ENCODE data around the gene MON1A. TPM values are rescaled to one million over a fixed set of nuclear protein-coding genes. Genes with fewer than 3 reads are reported as not detected.
A peak's percentile ranks its signal among the peaks of the same experiment; 100 is the strongest.

The MON1A gene
- total and polyA plus RNA-seq, 2 experiments from 2014 or later, result 6.4 to 12.1 TPM

DNA sequence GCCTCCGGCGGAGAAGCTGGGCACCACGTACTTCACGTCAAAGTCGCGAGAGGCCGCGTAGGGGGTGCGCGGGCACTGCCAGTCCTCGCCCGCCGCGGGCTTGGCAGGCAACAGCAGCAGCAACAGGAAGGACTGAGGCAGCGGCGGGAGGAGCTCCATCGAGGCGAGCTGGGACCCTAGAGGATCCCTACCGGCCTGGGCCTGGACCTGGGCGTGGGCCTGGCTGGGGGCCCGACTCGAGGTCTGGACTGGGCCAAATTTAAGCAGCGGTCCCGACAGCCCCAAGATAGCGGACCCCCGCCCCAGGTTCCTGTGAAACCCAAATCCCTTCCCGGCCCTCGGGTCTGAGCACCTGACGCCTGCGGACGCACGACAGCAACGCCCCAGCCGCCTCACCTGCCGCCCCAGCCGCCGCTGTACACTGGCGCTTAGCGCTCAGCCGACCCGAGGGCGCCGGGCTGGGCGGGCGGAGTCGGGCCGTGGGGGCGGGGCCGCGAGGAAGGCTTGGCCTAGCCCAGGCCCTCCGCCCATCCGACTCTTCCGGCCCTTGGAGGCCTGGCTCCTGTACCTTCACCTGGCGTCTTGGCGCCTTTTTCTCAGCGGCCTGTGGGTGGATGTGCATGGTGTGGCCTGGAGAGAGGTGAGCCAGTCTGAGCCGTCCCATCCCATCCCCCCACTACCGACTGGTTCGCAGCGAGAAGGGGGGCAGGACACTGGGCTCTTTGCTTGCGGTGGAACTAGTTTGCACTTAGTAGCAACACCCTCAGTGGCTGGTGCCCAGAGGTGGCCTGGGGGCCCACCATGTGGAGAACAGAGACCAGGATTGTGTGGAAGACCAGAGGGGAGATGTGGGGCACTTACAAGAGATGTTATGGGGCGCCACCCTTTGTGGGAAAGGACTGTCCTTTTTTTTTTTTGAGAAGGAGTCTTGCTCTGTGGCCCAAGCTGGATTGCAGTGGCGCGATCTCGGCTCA is 25.9 kb downstream of the MON1A start, which contains the start of gene MST1R:
Gene MST1R (minus strand): TSS at position 423 of the 974 bp plus-strand sequence. CDS start 264 bp downstream, at position 159.
- Histone ChIP-seq H4K20me1 (replicated peaks; ENCODE audit: insufficient read depth) (no peaks in the 10 kb centered on the region), H3F3A (replicated peaks; ENCODE audit: low read depth) (peaks cover 10% of the 10 kb centered on the region), H3K36me3 (ENCODE audit: insufficient read depth) (no peaks in the 10 kb centered on the region), H3K4me2 (peak within 1 kb of the TSS; percentile 70), H3K27ac (ENCODE audit: low read depth) (peak within 1 kb of the TSS; percentile 91), H3K4me1 (ENCODE audit: insufficient read depth) (peaks cover 25% of the 10 kb centered on the region), H3K79me2 (replicated peaks; ENCODE audit: insufficient read depth) (no peaks in the 10 kb centered on the region), H3K9me2 (ENCODE audit: insufficient read depth) (peaks cover 5% of the 10 kb centered on the region; the same call in 1 of the 2 replicates), H3K4me3 (peak within 1 kb of the TSS; percentile 49), H3K27me3 (ENCODE audit: insufficient read depth) (no peaks in the 10 kb centered on the region), H2AFZ (peak within 1 kb of the TSS; percentile 92)
- TF ChIP-seq CREB1 (CRISPR knock-in tag; IDR thresholded peaks at IDR 0.05; ENCODE audit: low read depth), result 0 out of 2 replicates have a peak, but pooled peaks have one; percentile 40
- TF ChIP-seq, protein P1, sequence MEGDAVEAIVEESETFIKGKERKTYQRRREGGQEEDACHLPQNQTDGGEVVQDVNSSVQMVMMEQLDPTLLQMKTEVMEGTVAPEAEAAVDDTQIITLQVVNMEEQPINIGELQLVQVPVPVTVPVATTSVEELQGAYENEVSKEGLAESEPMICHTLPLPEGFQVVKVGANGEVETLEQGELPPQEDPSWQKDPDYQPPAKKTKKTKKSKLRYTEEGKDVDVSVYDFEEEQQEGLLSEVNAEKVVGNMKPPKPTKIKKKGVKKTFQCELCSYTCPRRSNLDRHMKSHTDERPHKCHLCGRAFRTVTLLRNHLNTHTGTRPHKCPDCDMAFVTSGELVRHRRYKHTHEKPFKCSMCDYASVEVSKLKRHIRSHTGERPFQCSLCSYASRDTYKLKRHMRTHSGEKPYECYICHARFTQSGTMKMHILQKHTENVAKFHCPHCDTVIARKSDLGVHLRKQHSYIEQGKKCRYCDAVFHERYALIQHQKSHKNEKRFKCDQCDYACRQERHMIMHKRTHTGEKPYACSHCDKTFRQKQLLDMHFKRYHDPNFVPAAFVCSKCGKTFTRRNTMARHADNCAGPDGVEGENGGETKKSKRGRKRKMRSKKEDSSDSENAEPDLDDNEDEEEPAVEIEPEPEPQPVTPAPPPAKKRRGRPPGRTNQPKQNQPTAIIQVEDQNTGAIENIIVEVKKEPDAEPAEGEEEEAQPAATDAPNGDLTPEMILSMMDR (conservative IDR thresholded peaks at IDR 0.05; ENCODE audit: low read depth in 2 of 2), result no peak
- TF ChIP-seq ZNF114 (CRISPR knock-in tag; IDR thresholded peaks at IDR 0.05), result no peak
- TF ChIP-seq POLR2AphosphoS5 (IDR thresholded peaks at IDR 0.05; ENCODE audit: low read depth), result peak; percentile 77
- TF ChIP-seq EZH2phosphoT487 (IDR thresholded peaks at IDR 0.05; ENCODE audit: unreplicated experiment), result no peak
- ATAC-seq (peak; percentile 87), DNase-seq (ENCODE audit: low spot score) (peak; percentile 98)
- Mint-ChIP-seq H3K4me1 (peaks cover 33% of the 10 kb centered on the region), H3K27ac (peak within 1 kb of the TSS; percentile 95), H3K36me3 (ENCODE audit: low read depth) (no peaks in the 10 kb centered on the region), H3K4me3 (peak within 1 kb of the TSS; percentile 69), H3K9me3 (no peaks in the 10 kb centered on the region), H3K27me3 (ENCODE audit: insufficient read depth, low read depth, poor library complexity) (peaks cover 20% of the 10 kb centered on the region)

DNA sequence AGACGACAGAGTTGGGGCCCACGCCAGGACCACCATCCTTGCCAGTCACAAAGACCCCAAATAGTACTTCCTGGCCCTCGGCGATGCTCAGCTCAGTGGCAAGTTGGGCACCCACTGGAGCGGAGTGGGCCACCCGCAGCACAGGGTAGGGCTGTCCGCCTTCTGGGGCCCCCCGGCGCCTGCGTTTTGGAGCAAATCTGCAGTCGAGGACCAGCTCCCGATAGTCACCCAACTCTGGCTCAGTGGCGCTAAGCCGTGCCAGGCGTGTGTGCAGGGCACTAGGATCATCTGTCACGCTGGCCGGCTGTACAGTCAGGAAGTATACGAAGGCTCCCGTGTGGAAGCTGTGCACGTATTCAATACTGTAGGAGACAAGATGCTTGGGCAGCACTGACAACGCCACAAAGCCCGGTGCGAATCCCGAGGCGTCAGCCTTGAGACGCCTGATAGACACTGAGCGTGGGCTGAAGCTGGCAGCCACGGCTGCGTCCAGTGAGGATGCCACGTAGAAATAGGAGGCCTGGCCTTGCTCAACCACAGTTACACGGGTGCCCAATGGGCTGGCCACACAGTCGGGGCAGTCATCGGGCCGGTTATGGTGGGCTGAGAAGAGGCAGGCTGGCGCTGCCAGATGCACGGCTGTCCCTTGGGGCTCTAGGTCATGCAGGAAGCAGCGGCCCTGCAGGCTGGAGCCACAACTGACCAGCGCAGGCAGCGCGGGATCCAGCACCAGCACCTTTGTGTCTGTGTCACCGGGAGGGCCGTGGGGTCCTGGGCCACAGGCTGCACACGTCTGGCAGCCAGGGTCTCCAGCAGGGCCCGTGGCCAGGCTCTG is 26.9 kb downstream of the MON1A start:
- Mint-ChIP-seq H3K27ac (no peak overlapping the region), H3K36me3 (ENCODE audit: low read depth) (no peaks in the 10 kb centered on the region), H3K4me1 (peaks cover 22% of the 10 kb centered on the region), H3K4me3 (no peak overlapping the region; the same call in 1 of the 3 replicates), H3K27me3 (ENCODE audit: insufficient read depth, low read depth, poor library complexity) (peaks cover 21% of the 10 kb centered on the region), H3K9me3 (no peaks in the 10 kb centered on the region)
- peak overlapping the region; percentile 69; the same call in 1 of the 2 replicates for H2AFZ ChIP-seq
- no peak overlapping the region for H3K27ac ChIP-seq (ENCODE audit: low read depth)
- no peaks in the 10 kb centered on the region for H3K36me3 ChIP-seq (ENCODE audit: insufficient read depth)
- DNase-seq (ENCODE audit: low spot score), result no peak
- peak overlapping the region; percentile 49; the same call in 1 of the 2 replicates for H3K4me3 ChIP-seq
- H3K79me2 ChIP-seq (replicated peaks; ENCODE audit: insufficient read depth), result no peaks in the 10 kb centered on the region
- H3K4me2 ChIP-seq, result peak overlapping the region; percentile 70
- peaks cover 25% of the 10 kb centered on the region for H3K4me1 ChIP-seq (ENCODE audit: insufficient read depth)
- no peaks in the 10 kb centered on the region for H3K27me3 ChIP-seq (ENCODE audit: insufficient read depth)
- ATAC-seq, result no peak
- H3K9me2 ChIP-seq (ENCODE audit: insufficient read depth), result peaks cover 5% of the 10 kb centered on the region; the same call in 1 of the 2 replicates
- H4K20me1 ChIP-seq (replicated peaks; ENCODE audit: insufficient read depth), result no peaks in the 10 kb centered on the region
- H3F3A ChIP-seq (replicated peaks; ENCODE audit: low read depth), result peaks cover 10% of the 10 kb centered on the region
- TF ChIP-seq, protein P1 (conservative IDR thresholded peaks at IDR 0.05; ENCODE audit: low read depth in 2 of 2), result no peak
- TF ChIP-seq EZH2 (IDR thresholded peaks at IDR 0.05; ENCODE audit: low read depth, unreplicated experiment) (no peak), STAT1 (IDR thresholded peaks at IDR 0.05; ENCODE audit: unreplicated experiment) (no peak), CREB1 (CRISPR knock-in tag; IDR thresholded peaks at IDR 0.05; ENCODE audit: low read depth) (no peak)
- TF ChIP-seq, protein P2, sequence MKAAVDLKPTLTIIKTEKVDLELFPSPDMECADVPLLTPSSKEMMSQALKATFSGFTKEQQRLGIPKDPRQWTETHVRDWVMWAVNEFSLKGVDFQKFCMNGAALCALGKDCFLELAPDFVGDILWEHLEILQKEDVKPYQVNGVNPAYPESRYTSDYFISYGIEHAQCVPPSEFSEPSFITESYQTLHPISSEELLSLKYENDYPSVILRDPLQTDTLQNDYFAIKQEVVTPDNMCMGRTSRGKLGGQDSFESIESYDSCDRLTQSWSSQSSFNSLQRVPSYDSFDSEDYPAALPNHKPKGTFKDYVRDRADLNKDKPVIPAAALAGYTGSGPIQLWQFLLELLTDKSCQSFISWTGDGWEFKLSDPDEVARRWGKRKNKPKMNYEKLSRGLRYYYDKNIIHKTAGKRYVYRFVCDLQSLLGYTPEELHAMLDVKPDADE (IDR thresholded peaks at IDR 0.05), result no peak

All from GM23338 (cell line).